Muscle of leg (tissue), 11 donors: Measurements from ENCODE around the gene ASL. TPM values are rescaled to one million over a fixed set of nuclear protein-coding genes. Genes with fewer than 3 reads are reported as not detected.

Experiments
- DNase-seq: peaks from one replicate; pipeline ENCODE4 v3.0.0; 2013
- H3K27ac ChIP-seq: one replicate; pipeline ENCODE4 v1.5.1; 2013; ENCODE audit warnings: mild to moderate bottlenecking, low read length, control low read depth
- H3K27me3 ChIP-seq: one replicate; pipeline ENCODE4 v1.6.1; 2013; ENCODE audit warnings: low read length; ENCODE audit not compliant: control insufficient read depth, insufficient read depth
- H3K36me3 ChIP-seq: one replicate; pipeline ENCODE4 v1.6.1; 2013; ENCODE audit warnings: low read length; ENCODE audit not compliant: control insufficient read depth, insufficient read depth
- H3K4me1 ChIP-seq: one replicate; pipeline ENCODE4 v1.6.1; 2013; ENCODE audit warnings: low read length; ENCODE audit not compliant: control insufficient read depth, insufficient read depth
- H3K4me3 ChIP-seq: one replicate; pipeline ENCODE4 v1.5.1; 2013; ENCODE audit warnings: low read length, control low read depth
- H3K9me3 ChIP-seq: replicated peaks from 2 replicates; pipeline ENCODE4 v1.6.1; 2013; ENCODE audit warnings: low read depth, low read length; ENCODE audit not compliant: control insufficient read depth
- WGBS: methylation state at CpG from one replicate; pipeline ENCODE4 v1.1.5; 2013; ENCODE audit warnings: missing lambda C conversion rate; ENCODE audit not compliant: insufficient coverage; 5-methylcytosine and 5-hydroxymethylcytosine counted together
- polyA plus RNA-seq, 8 donors: library from polyadenylated mRNA; unstranded; fragments of 120-200 nt; gene quantifications; one replicate each; pipeline versions ENCODE4 v1.2.1 to v1.2.3, GENCODE V29; 2013; ENCODE audit warnings: inconsistent platforms in 1 of 8, low replicate concordance in 1 of 8; ENCODE audit not compliant: insufficient read length in 8 of 8, insufficient read depth in 1 of 8
- total RNA-seq: library from RNA; stranded (reverse); fragments of 120-200 nt; gene quantifications from one replicate; pipeline ENCODE4 v1.2.4, GENCODE V29; 2013

Gene ASL
- total and polyA plus RNA-seq, 9 donors, result 9.7 to 20.8 (median 12.9) TPM

DNA sequence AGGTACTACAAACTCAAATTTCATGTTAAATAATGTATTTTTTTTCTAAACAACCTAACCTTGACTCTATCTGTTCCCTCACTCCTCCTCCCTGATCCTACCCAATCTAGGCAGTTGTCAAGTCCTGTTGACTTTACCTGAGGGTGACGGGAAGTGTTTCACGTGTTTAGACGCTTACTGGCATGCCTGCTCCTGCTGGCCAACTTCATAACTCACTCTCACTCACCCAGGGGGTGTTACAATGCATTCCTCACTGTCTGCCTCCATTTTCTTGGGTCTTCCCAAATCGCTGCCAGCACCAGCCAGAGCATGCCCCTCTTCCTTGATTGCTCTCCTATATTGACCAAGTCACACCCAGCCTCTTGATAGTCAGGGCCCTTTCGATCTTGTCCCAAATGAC lies 67.4 kb downstream of the ASL start:
- Histone ChIP-seq H3K4me3 (no peak overlapping the region), H3K27ac (no peak overlapping the region), H3K27me3 (no peaks in the 10 kb centered on the region), H3K36me3 (peaks cover 44% of the 10 kb centered on the region), H3K9me3 (no peaks in the 10 kb centered on the region), H3K4me1 (peaks cover 21% of the 10 kb centered on the region)
- no peak for DNase-seq
- 89% methylated on average over 5 of the region's 5 CpGs for WGBS

Other genes with a start within 250 kb of the ASL start
- gene VKORC1L1, start 202.7 kb upstream of the ASL start, total RNA-seq, result 11.0 TPM
- 10 to 100 TPM; 16.4 to 24.4 (median 20.7) TPM for gene VKORC1L1, start 202.7 kb upstream of the ASL start, polyA plus RNA-seq
- gene GUSB, start 93.6 kb upstream of the ASL start, total RNA-seq, result 20.6 TPM
- gene GUSB, start 93.6 kb upstream of the ASL start, polyA plus RNA-seq, result 10 to 100 TPM; 38.7 to 50.6 (median 40.9) TPM
- 25.2 TPM for gene CRCP, start 39.0 kb downstream of the ASL start, total RNA-seq
- 10 to 100 TPM; 19.1 to 24.7 (median 21.5) TPM for gene CRCP, start 39.0 kb downstream of the ASL start, polyA plus RNA-seq
- 39.6 TPM for gene TPST1, start 129.5 kb downstream of the ASL start, total RNA-seq
- 10 to 100 TPM; 11.2 to 25.5 (median 14.8) TPM for gene TPST1, start 129.5 kb downstream of the ASL start, polyA plus RNA-seq